Measurements from ENCODE around the gene CHD1L.

DNA sequence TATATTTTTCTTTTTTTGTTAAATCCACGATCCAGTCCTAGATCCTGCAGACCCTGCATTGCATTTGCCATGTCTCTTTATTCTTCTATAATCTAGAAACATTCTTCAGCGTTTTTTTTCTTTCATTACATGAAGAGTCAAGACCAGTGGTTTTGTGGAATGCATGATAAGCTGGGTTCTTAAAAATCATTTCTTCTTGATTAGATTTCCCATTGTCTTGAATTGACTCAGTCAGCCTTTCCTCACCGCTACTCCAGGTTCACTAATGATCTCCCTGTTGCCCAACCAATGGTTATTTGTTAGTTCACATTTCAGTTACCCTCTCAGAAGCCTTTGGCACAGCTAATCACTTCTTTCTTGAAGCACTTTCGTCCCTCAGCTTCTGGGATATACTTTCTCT is 25.2 kb downstream of the CHD1L start:
- TF ChIP-seq EZH2 (IDR thresholded peaks at IDR 0.05; ENCODE audit: insufficient read depth, poor library complexity, severe bottlenecking) (no peak), EZH2phosphoT487 (IDR thresholded peaks at IDR 0.05; ENCODE audit: insufficient read depth, low read depth) (no peak)
